ENCODE results near the gene SNRNP70.

SNRNP70 gene

DNA sequence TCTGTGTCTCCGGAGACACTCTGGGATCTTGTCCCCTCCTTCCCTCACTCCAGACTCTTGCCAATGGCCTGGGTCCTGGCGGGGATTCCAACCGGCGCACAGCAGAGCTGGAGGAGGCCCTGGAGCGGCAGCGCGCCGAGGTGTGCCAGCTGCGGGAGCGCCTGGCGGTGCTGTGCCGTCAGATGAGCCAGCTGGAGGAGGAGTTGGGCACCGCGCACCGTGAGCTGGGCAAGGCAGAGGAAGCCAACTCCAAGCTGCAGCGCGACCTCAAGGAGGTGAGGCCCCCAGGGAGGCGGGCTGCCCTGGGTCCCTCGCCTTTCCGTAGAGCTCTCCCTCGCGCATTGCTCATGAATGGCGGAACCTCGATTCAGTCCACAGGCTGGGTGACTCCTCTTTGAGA is 45.1 kb downstream of the SNRNP70 start:
- TF ChIP-seq CTCF (IDR thresholded peaks at IDR 0.05; ENCODE audit: low read depth, low read length), result no peak
- H3K27me3 ChIP-seq (ENCODE audit: insufficient read depth, low read depth, severe bottlenecking), result no peaks in the 10 kb centered on the region
- H3K9me3 ChIP-seq (ENCODE audit: severe bottlenecking), result no peaks in the 10 kb centered on the region
- no peak for DNase-seq
- H3K27ac ChIP-seq, result no peak overlapping the region
- H3K4me3 ChIP-seq (ENCODE audit: low read depth, low read length), result no peak overlapping the region
- H3K36me3 ChIP-seq, result peaks cover 38% of the 10 kb centered on the region

GRCh38 chr19:49132974-49133609 is 47.8 kb downstream of the SNRNP70 start:
- peaks cover 57% of the 10 kb centered on the region for H3K36me3 ChIP-seq
- H3K9me3 ChIP-seq (ENCODE audit: severe bottlenecking), result no peaks in the 10 kb centered on the region
- no peak overlapping the region for H3K27ac ChIP-seq
- H3K27me3 ChIP-seq (ENCODE audit: insufficient read depth, low read depth, severe bottlenecking), result no peaks in the 10 kb centered on the region
- no peak overlapping the region for H3K4me3 ChIP-seq (ENCODE audit: low read depth, low read length)
- TF ChIP-seq CTCF (IDR thresholded peaks at IDR 0.05; ENCODE audit: low read depth, low read length), result no peak
- DNase-seq, result no peak

GRCh38 chr19:49133621-49134454 is 48.6 kb downstream of the SNRNP70 start:
- Histone ChIP-seq H3K36me3 (peaks cover 57% of the 10 kb centered on the region), H3K27me3 (ENCODE audit: insufficient read depth, low read depth, severe bottlenecking) (no peaks in the 10 kb centered on the region), H3K27ac (no peak overlapping the region), H3K9me3 (ENCODE audit: severe bottlenecking) (no peaks in the 10 kb centered on the region), H3K4me3 (ENCODE audit: low read depth, low read length) (no peak overlapping the region)
- no peak for TF ChIP-seq CTCF (IDR thresholded peaks at IDR 0.05; ENCODE audit: low read depth, low read length)
- DNase-seq, result no peak

- no peak for TF ChIP-seq CTCF (IDR thresholded peaks at IDR 0.05; ENCODE audit: low read depth, low read length)
Observed at GRCh38 chr19:49135686-49136085, 50.4 kb downstream of the SNRNP70 start.

GRCh38 chr19:49136771-49137171 is 51.5 kb downstream of the SNRNP70 start:
- Histone ChIP-seq H3K27ac (peak overlapping the region; percentile 37; the same call in 1 of the 2 replicates), H3K27me3 (ENCODE audit: insufficient read depth, low read depth, severe bottlenecking) (no peaks in the 10 kb centered on the region), H3K36me3 (peaks cover 51% of the 10 kb centered on the region), H3K4me3 (ENCODE audit: low read depth, low read length) (no peak overlapping the region), H3K9me3 (ENCODE audit: severe bottlenecking) (no peaks in the 10 kb centered on the region)
- DNase-seq, result no peak
- TF ChIP-seq CTCF (IDR thresholded peaks at IDR 0.05; ENCODE audit: low read depth, low read length), result no peak

More at GRCh38 chr19:49135686-49136085, 50.4 kb downstream of the SNRNP70 start:
- Histone ChIP-seq H3K36me3 (peaks cover 45% of the 10 kb centered on the region), H3K9me3 (ENCODE audit: severe bottlenecking) (no peaks in the 10 kb centered on the region), H3K27me3 (ENCODE audit: insufficient read depth, low read depth, severe bottlenecking) (no peaks in the 10 kb centered on the region), H3K27ac (no peak overlapping the region), H3K4me3 (ENCODE audit: low read depth, low read length) (no peak overlapping the region)
- DNase-seq, result no peak

All from WERI-Rb-1 (cell line).